ENCODE data around the gene PLEKHB1.

Gene PLEKHB1, protein sequence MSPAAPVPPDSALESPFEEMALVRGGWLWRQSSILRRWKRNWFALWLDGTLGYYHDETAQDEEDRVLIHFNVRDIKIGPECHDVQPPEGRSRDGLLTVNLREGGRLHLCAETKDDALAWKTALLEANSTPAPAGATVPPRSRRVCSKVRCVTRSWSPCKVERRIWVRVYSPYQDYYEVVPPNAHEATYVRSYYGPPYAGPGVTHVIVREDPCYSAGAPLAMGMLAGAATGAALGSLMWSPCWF

GRCh38 chr11:73645972-73646631 is at the start of gene PLEKHB1:
PLEKHB1 (plus strand) TSS chr11:73646581; CDS start chr11:73646609, 28 bp downstream.
- no peak for DNase-seq (ENCODE audit: low read depth)

DNA sequence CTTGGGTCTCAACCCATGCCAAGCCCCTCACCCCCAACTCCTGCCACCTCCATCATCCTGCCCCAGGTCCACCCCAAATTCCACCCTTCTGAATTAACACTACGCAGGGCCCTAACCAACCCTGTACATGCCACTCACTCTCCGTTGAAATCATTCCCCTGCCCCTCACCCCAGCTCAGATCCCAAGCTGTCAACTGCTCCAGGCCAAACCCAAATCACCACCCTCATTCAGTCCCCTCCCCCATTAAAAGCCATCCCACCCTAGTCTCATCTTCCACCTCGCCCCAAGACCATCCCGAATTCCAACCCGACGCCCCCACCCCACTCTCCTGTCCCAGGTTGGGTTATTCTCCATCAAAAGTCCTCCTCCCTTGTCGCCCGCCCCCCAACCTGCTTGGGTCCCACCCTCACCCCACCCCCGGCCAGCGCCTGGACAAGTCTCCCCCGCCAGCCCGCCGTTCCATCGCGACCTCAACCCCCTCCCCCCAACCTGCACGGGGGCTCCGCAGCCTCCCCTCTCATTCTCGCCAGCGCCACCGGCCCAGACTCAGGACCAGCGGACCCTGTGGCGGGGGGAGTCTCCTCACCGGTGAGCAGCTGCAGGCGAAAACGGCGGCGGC is 48.9 kb upstream of the PLEKHB1 start:
- no peak for DNase-seq (ENCODE audit: low read depth)

- DNase-seq (ENCODE audit: low read depth) = peak; percentile 90
These were observed 48.2 kb upstream of the PLEKHB1 start, which contains the start of gene FAM168A for GRCh38 chr11:73597956-73598718. FAM168A (minus strand) TSS chr11:73598112; CDS start chr11:73468474, 129,638 bp downstream.

- no peak for DNase-seq (ENCODE audit: low read depth)
These were observed 47.5 kb upstream of the PLEKHB1 start for GRCh38 chr11:73598719-73599379.

DNA sequence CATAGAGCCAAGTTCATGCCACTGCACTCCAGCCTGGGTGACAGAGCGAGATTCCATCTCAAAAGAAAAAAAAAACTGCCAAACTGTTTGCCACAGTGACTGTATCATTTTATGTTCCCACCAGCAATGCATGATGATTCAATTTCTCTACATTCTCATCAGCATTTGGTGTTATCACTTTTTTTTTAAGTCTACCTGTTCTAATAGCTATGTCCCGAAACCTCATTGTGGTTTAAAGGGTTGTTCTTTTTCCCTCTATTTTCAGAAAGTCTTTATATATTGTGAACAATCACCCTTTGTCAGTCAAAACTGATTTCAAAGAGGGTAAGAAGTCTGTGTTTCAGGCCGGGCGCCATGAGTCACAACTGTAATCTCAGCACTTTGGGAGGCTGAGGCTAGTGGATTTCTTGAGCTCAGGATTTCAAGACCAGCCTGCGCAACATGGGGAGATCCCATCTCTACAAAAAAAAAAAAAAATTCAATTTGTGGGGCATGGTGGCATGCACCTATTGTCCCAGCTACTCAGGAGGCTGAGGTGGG is 33.7 kb upstream of the PLEKHB1 start:
- DNase-seq (ENCODE audit: low read depth) = no peak

DNA sequence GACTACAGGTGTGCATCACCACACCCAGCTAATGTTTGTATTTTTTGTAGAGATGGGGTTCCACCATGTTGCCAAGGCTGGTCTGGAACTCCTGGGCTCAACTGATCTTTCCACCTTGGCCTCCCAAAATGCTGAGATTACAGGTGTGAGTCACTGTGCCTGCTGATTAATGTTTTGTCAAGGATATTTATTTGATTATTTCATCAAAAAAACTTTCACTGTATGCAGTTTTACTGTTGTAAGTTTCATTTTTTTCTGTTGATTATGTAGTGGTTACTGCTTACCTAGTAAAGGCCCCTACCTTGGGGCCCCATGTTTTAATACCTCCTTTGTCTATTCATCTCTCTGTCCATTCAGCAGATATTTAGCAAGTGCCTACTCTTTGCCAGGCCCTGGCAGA is 31.8 kb upstream of the PLEKHB1 start:
- DNase-seq (ENCODE audit: low read depth) = no peak

GRCh38 chr11:73622926-73623593 is 23.3 kb upstream of the PLEKHB1 start:
- DNase-seq (ENCODE audit: low read depth) = no peak

- no peak for DNase-seq (ENCODE audit: low read depth)
These were observed 22.7 kb upstream of the PLEKHB1 start for GRCh38 chr11:73623686-73624085.

- DNase-seq (ENCODE audit: low read depth) = peak; percentile 39
These were observed 20.6 kb upstream of the PLEKHB1 start for GRCh38 chr11:73625696-73626318.

DNA sequence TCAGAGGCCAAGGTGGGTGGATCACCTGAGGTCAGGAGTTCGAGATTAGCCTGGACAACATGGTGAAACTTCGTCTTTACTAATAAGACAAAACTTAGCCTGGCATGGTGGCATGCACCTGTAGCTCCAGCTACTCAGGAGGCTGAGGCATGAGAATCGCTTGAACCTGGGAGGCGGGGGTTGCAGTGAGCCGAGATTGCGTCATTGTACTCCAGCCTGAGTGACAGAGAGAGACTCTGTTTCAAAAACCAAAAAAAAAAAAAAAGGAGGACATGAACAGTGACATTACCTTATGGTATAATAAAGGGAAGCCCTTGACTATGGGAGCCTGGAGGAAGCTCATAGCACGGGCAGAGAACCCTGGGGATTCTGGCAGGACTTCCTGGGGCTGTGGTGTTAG is 16.5 kb upstream of the PLEKHB1 start:
- DNase-seq (ENCODE audit: low read depth) = no peak

GRCh38 chr11:73632996-73633395 is 13.4 kb upstream of the PLEKHB1 start:
- no peak for DNase-seq (ENCODE audit: low read depth)

DNA sequence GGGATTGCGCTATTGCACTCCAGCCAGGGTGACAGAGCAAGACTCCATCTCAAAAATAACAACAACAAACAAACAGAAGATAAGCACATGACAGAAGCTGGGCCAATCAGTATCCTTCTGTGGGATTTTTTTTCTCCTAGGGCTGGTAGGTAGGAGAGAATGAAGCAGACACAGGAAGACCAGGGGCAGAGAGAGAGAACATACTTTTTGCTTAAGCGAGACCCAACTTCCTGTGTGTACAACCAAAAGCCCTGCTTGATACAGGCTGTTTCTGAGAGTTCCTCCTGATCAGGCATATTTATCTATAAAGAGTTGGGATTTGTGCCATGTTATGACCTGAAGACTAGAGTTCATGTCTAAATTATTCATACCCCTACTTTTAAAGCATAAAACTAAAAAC is 12.4 kb upstream of the PLEKHB1 start:
- no peak for DNase-seq (ENCODE audit: low read depth)

DNA sequence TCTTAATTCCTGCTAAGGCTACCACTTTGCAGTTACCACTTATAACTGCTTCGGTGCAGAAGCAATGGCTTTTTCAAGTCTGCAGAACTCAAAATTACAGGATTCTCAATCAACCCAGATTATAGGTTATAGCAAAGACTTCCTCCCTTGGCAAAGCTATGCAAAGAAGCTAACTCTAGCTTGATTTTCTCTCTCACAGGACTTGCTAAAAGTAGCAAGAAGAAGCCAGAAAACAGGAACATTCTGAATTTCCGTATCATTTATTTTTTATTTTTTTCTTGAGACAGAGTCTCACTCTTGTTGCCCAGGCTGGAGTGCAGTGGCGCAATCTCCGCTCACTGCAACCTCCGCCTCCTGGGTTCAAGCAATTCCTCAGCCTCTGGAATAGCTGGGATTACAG is 10.7 kb upstream of the PLEKHB1 start:
- no peak for DNase-seq (ENCODE audit: low read depth)

DNA sequence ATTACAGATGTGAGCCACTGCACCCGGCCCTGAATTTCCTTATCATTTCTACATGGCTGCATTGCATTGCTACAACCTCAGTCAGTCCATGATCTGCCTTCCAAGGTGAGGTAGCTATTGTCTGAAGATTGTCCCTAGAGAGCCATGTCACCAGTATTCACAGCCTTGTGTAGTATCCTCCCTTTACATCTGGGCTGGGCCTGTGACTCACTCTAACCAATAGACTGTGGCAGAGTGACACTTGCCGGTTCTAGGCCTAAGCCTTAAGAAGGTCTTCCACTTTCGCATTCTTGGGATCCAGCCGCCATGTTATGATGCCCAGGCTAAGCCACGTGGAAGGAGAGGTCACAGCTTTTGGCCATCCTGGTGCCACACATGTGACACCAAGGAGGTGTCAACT is 10.1 kb upstream of the PLEKHB1 start:
- DNase-seq (ENCODE audit: low read depth) = no peak

DNA sequence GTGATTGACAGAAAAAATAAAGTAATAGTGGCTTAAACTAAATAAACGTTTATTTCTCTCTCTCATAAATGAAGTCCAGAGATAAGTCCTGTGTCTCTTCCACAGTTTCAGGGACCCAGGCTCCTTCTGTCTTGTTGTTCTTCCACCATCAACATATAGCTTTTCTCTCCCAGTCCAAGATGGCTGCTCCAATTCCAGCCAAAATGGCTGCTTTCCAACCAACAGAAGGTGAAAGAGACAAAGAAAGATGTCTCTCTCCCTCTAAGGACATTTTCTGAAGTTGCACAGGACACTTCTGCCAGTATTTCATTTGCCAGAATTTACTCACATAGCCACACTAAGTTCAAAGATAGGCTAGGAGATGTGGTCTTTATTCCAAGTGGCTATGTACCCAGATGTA is 9.4 kb upstream of the PLEKHB1 start:
- DNase-seq (ENCODE audit: low read depth) = no peak

- DNase-seq (ENCODE audit: low read depth) = no peak
These were observed 5.8 kb upstream of the PLEKHB1 start for GRCh38 chr11:73640592-73640991.

DNA sequence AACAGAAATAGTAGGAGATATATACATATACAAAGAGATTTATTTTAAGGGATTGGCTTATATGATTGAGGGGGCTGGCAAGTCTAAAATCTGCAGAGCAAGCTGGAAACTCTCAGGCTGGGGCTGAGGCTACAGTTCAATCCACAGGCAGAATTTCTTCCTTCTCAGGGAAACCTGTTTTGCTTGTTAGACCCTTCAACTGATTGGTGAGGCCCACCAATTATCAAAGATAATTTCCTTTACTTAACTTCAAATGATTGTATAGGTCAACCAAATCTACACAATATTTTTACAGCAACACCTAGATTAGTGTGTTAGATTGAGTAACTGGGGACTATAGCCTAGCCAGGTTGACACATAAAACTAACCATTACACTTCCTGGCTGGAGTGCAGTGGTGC is 4.7 kb upstream of the PLEKHB1 start:
- no peak for DNase-seq (ENCODE audit: low read depth)

- no peak for DNase-seq (ENCODE audit: low read depth)
These were observed 1.0 kb upstream of the PLEKHB1 start for GRCh38 chr11:73645121-73645969.

- peak; percentile 90 for DNase-seq (ENCODE audit: low read depth)
These were observed 1.2 kb downstream of the PLEKHB1 start for GRCh38 chr11:73647459-73648100.

All from activated T-helper 1 cell treated with Interleukin-2 at 50 U/mL for 16 hours (primary cell).